Measurements from ENCODE around the gene ZNF853. TPM values are rescaled to one million over a fixed set of nuclear protein-coding genes. Genes with fewer than 3 reads are reported as not detected.

ZNF853 gene
- total RNA-seq, 1 donor, result 3.8 TPM

Other genes starting within 250 kb of the ZNF853 start
- gene RAC1, start 241.1 kb upstream of the ZNF853 start, total RNA-seq, result 43.4 TPM
- 9.9 TPM for gene DAGLB, start 167.7 kb upstream of the ZNF853 start, total RNA-seq
- 21.8 TPM for gene KDELR2, start 131.5 kb upstream of the ZNF853 start, total RNA-seq
- 0.21 TPM for gene GRID2IP, start 64.1 kb upstream of the ZNF853 start, total RNA-seq
- gene ZDHHC4, start 38.2 kb upstream of the ZNF853 start, total RNA-seq, result 24.1 TPM
- 22.2 TPM for gene INTS15, start 25.6 kb upstream of the ZNF853 start, total RNA-seq
- gene ZNF316, start 21.7 kb downstream of the ZNF853 start, total RNA-seq, result 23.3 TPM
- 17.0 TPM for gene ZNF12, start 91.3 kb downstream of the ZNF853 start, total RNA-seq
- gene RSPH10B2, start 138.5 kb downstream of the ZNF853 start, total RNA-seq, result 0.21 TPM
- gene CCZ1B, start 210.7 kb downstream of the ZNF853 start, total RNA-seq, result 74.5 TPM

Data from mononuclear cell (primary cell).